OCI-LY1 (cell line): ENCODE measurements around the gene MAD1L1.

Experiments used
- H2AFZ ChIP-seq: fragments of 200-600 bp; sonication (generic), shearing (Covaris generic); 2 replicates; pipeline ENCODE4 v1.6.0; 2014; ENCODE audit warnings: antibody characterized with exemption, mild to moderate bottlenecking, low read length
- H3F3A ChIP-seq: fragments of 200-600 bp; sonication (generic), shearing (Covaris generic); 2 replicates; pipeline ENCODE4 v1.6.0; 2014; ENCODE audit warnings: mild to moderate bottlenecking, antibody characterized with exemption, low read length, moderate library complexity; ENCODE audit not compliant: insufficient read depth
- H3K27ac ChIP-seq: fragments of 200-600 bp; sonication (generic); 2 replicates; pipeline ENCODE4 v1.5.1; 2014; ENCODE audit warnings: low read length, mixed run types, mild to moderate bottlenecking, low read depth; ENCODE audit not compliant: poor library complexity, severe bottlenecking
- H3K27me3 ChIP-seq: fragments of 200-600 bp; sonication (generic); 2 replicates; pipeline ENCODE4 v1.6.0; 2014; ENCODE audit warnings: antibody characterized with exemption, mild to moderate bottlenecking, low read length, moderate library complexity; ENCODE audit not compliant: insufficient read depth
- H3K36me3 ChIP-seq: fragments of 200-600 bp; sonication (generic); 2 replicates; pipeline ENCODE4 v1.6.1; 2014; ENCODE audit warnings: mild to moderate bottlenecking, antibody characterized with exemption, low read length, moderate library complexity, mixed read lengths; ENCODE audit not compliant: insufficient read depth
- H3K4me1 ChIP-seq: fragments of 200-600 bp; sonication (generic); 2 replicates; pipeline ENCODE4 v1.5.1; 2014; ENCODE audit warnings: mild to moderate bottlenecking, low read length, moderate library complexity; ENCODE audit not compliant: insufficient read depth, severe bottlenecking
- H3K4me2 ChIP-seq: fragments of 200-600 bp; sonication (generic), shearing (Covaris generic); 2 replicates; pipeline ENCODE4 v1.6.1; 2014; ENCODE audit warnings: low read length
- H3K4me3 ChIP-seq: fragments of 200-600 bp; sonication (generic); 2 replicates; pipeline ENCODE4 v1.5.1; 2014; ENCODE audit warnings: low read length, low read depth, mild to moderate bottlenecking, mixed read lengths; ENCODE audit not compliant: poor library complexity, severe bottlenecking
- H3K79me2 ChIP-seq: fragments of 200-600 bp; shearing (Covaris generic); 2 replicates; pipeline ENCODE4 v1.6.1; 2016; ENCODE audit warnings: mixed run types, low read length, mixed read lengths; ENCODE audit not compliant: insufficient read depth
- H3K9ac ChIP-seq: fragments of 200-600 bp; sonication (generic), shearing (Covaris generic); 2 replicates; pipeline ENCODE4 v1.6.1; 2014; ENCODE audit warnings: mild to moderate bottlenecking, low read length, mixed read lengths
- H3K9me2 ChIP-seq: fragments of 200-600 bp; sonication (generic), shearing (Covaris generic); 2 replicates; pipeline ENCODE4 v1.6.1; 2014; ENCODE audit warnings: low read depth, mild to moderate bottlenecking, low read length, mixed read lengths
- H3K9me3 ChIP-seq: fragments of 200-600 bp; shearing (Covaris generic); 2 replicates; pipeline ENCODE4 v1.6.1; 2014; ENCODE audit warnings: low read length, mixed read lengths
- H4K20me1 ChIP-seq: fragments of 200-600 bp; sonication (generic), shearing (Covaris generic); 2 replicates; pipeline ENCODE4 v1.6.0; 2016; ENCODE audit warnings: mild to moderate bottlenecking, low read length; ENCODE audit not compliant: insufficient read depth
- CTCF ChIP-seq: fragments of 200-600 bp; sonication (generic), shearing (Covaris generic); IDR thresholded peaks from 2 replicates; pipeline ENCODE4 v1.5.1; 2017; ENCODE audit warnings: mild to moderate bottlenecking, antibody characterized with exemption, low read length, moderate library complexity, mixed read lengths
- EZH2 ChIP-seq: fragments of 200-600 bp; sonication (generic), shearing (Covaris generic); IDR thresholded peaks from 2 replicates; pipeline ENCODE4 v1.8.0; 2017; ENCODE audit warnings: borderline replicate concordance, mixed run types, mild to moderate bottlenecking, antibody characterized with exemption, low read length, moderate library complexity, mixed read lengths

MAD1L1 gene

GRCh38 chr7:1787681-1788235 lies 445.0 kb downstream of the MAD1L1 start:
- no peaks in the 10 kb centered on the region; the same call in 1 of the 2 replicates for H3K36me3 ChIP-seq
- no peaks in the 10 kb centered on the region for H3F3A ChIP-seq
- H3K79me2 ChIP-seq, result no peaks in the 10 kb centered on the region
- no peak for TF ChIP-seq CTCF
- TF ChIP-seq EZH2, result no peak
- H3K4me1 ChIP-seq, result no peaks in the 10 kb centered on the region
- no peaks in the 10 kb centered on the region for H3K9me2 ChIP-seq
- H3K9me3 ChIP-seq, result peaks cover 3% of the 10 kb centered on the region; the same call in 1 of the 2 replicates
- H3K4me2 ChIP-seq, result no peak overlapping the region
- no peak overlapping the region for H3K4me3 ChIP-seq
- H3K27me3 ChIP-seq, result 0 out of 2 replicates have a peak, but pooled peaks cover 4% of the 10 kb centered on the region
- no peaks in the 10 kb centered on the region for H4K20me1 ChIP-seq
- no peak overlapping the region for H3K9ac ChIP-seq
- no peak overlapping the region for H3K27ac ChIP-seq
- no peak overlapping the region for H2AFZ ChIP-seq

GRCh38 chr7:1787241-1787640 lies 445.5 kb downstream of the MAD1L1 start:
- Histone ChIP-seq H3K4me1 (no peaks in the 10 kb centered on the region), H3K9me2 (no peaks in the 10 kb centered on the region), H3K27ac (no peak overlapping the region), H3K4me3 (no peak overlapping the region), H3K9ac (no peak overlapping the region), H3F3A (no peaks in the 10 kb centered on the region), H3K36me3 (no peaks in the 10 kb centered on the region; the same call in 1 of the 2 replicates), H3K4me2 (no peak overlapping the region), H2AFZ (no peak overlapping the region), H3K27me3 (0 out of 2 replicates have a peak, but pooled peaks cover 4% of the 10 kb centered on the region), H3K79me2 (no peaks in the 10 kb centered on the region), H3K9me3 (peaks cover 3% of the 10 kb centered on the region; the same call in 1 of the 2 replicates), H4K20me1 (no peaks in the 10 kb centered on the region)
- TF ChIP-seq EZH2 (no peak), CTCF (no peak)

GRCh38 chr7:1785839-1786238 lies 446.9 kb downstream of the MAD1L1 start:
- Histone ChIP-seq H3K4me2 (no peak overlapping the region), H3K27ac (no peak overlapping the region), H3K4me3 (no peak overlapping the region), H3K27me3 (peaks cover 4% of the 10 kb centered on the region; the same call in 1 of the 2 replicates), H3K9me3 (peaks cover 3% of the 10 kb centered on the region; the same call in 1 of the 2 replicates), H3K4me1 (no peaks in the 10 kb centered on the region), H2AFZ (no peak overlapping the region), H3K9me2 (no peaks in the 10 kb centered on the region), H4K20me1 (no peaks in the 10 kb centered on the region), H3K36me3 (no peaks in the 10 kb centered on the region; the same call in 1 of the 2 replicates), H3K79me2 (no peaks in the 10 kb centered on the region), H3K9ac (no peak overlapping the region), H3F3A (no peaks in the 10 kb centered on the region)
- no peak for TF ChIP-seq EZH2
- no peak for TF ChIP-seq CTCF
